NOMO-1 (cell line): Measurements from ENCODE around the gene TRUB1.
"Not testable (repeated sequence)": the region's sequence is repeated elsewhere in the genome, so short reads cannot be mapped to it uniquely, and the experiment has no call there.

ENCODE experiments used
- DNase-seq, 2 experiments: peaks; one replicate each; lab custom pipeline; 2025; ENCODE audit not compliant: unreplicated experiment in 2 of 2; lab: John Stamatoyannopoulos, UW

Gene TRUB1

GRCh38 chr10:114937962-114938855, at the start of gene TRUB1:
Gene TRUB1, plus strand, starts transcription at chr10:114938195. Its CDS starts 59 bp downstream, at chr10:114938254.
- DNase-seq, result peak; percentile 81 to 86

- no peak for DNase-seq
Measured at GRCh38 chr10:114893251-114893650, 44.7 kb upstream of the TRUB1 start.

GRCh38 chr10:114894911-114895310, 43.1 kb upstream of the TRUB1 start:
- no peak for DNase-seq

- not testable (repeated sequence) for DNase-seq
Measured at GRCh38 chr10:114897011-114897410, 41.0 kb upstream of the TRUB1 start.

GRCh38 chr10:114897593-114897992, 40.4 kb upstream of the TRUB1 start:
- no peak for DNase-seq

- DNase-seq, result no peak
Measured at GRCh38 chr10:114899982-114900381, 38.0 kb upstream of the TRUB1 start.

GRCh38 chr10:114900658-114901057, 37.3 kb upstream of the TRUB1 start:
- no peak for DNase-seq

GRCh38 chr10:114902151-114902550, 35.8 kb upstream of the TRUB1 start:
- DNase-seq, result no peak

- DNase-seq, result no peak
Measured at GRCh38 chr10:114905450-114905849, 32.5 kb upstream of the TRUB1 start.

- DNase-seq, result no peak
Measured at GRCh38 chr10:114906981-114907380, 31.0 kb upstream of the TRUB1 start.

GRCh38 chr10:114908896-114909295, 29.1 kb upstream of the TRUB1 start:
- DNase-seq, result no peak

- no peak for DNase-seq
Measured at GRCh38 chr10:114911052-114911711, 26.8 kb upstream of the TRUB1 start.

- no peak for DNase-seq
Measured at GRCh38 chr10:114911801-114912469, 26.1 kb upstream of the TRUB1 start.

- DNase-seq, result no peak
Measured at GRCh38 chr10:114912470-114912859, 25.5 kb upstream of the TRUB1 start.

GRCh38 chr10:114914560-114914959, 23.4 kb upstream of the TRUB1 start:
- DNase-seq, result no peak

- DNase-seq, result no peak
Measured at GRCh38 chr10:114915294-114915693, 22.7 kb upstream of the TRUB1 start.

GRCh38 chr10:114916653-114917052, 21.3 kb upstream of the TRUB1 start:
- DNase-seq, result no peak

GRCh38 chr10:114917459-114917858, 20.5 kb upstream of the TRUB1 start:
- no peak for DNase-seq

- no peak for DNase-seq
Measured at GRCh38 chr10:114917927-114918672, 19.9 kb upstream of the TRUB1 start.

- no peak for DNase-seq
Measured at GRCh38 chr10:114920459-114920858, 17.5 kb upstream of the TRUB1 start.

- DNase-seq, result no peak
Measured at GRCh38 chr10:114922003-114922402, 16.0 kb upstream of the TRUB1 start.
